ENCODE measurements around the gene RNU7-1. TPM values are rescaled to one million over a fixed set of nuclear protein-coding genes. Genes with fewer than 3 reads are reported as not detected.

The RNU7-1 gene
- total and polyA plus RNA-seq, 10 of the 15 experiments (the other 5 are each of a cell fraction or from before 2014, with no cell fraction given), result not detected

DNA sequence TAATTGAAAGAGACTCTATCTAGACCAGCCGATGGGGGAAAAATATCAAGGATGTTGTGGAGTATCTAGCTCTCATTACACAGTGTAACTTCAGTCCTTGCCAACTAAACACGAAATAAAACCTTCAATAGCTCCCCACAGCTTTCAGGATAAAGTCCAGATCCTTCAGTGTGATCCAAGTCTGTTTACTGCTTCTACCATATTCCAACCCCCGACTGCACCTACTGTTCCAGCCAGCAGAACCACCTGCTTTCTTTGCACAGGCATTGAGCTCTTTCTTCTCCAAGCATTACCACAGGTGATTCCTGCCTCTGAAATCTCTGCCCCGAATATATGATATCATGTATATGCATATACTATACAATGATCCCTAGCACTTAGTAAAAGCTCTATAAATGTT is 41.2 kb upstream of the RNU7-1 start:
- DNase-seq (ENCODE audit: low read depth, low spot score), result no peak
- ChIA-PET CTCF (interaction anchor here (0.8 to 2.6 kb wide), 5 partner anchors 9 to 33 kb away, joined by 3 to 15 read pairs (median 4); partner anchors contain the start of gene SPSB2), SMC1A (ENCODE audit: uncharacterized antibody, unreplicated experiment) (interaction anchor here (0.8 kb wide), 1 partner anchor 9 kb away, joined by 3 read pairs; no protein-coding TSS in a partner anchor), RAD21 (ENCODE audit: unreplicated experiment) (interaction anchor here (0.8 to 1.5 kb wide), 2 partner anchors 27 to 33 kb away, joined by 3 to 4 read pairs; no protein-coding TSS in a partner anchor), POLR2A (interaction anchor here (0.9 to 1.3 kb wide), 3 partner anchors 9 to 30 kb away, joined by 3 to 4 read pairs (median 3); partner anchors contain the start of gene SPSB2)
- no peak for TF ChIP-seq ESRRA (IDR thresholded peaks at IDR 0.05; ENCODE audit: low read length)
- no peak for TF ChIP-seq RAD21 (IDR thresholded peaks at IDR 0.05; ENCODE audit: insufficient read depth, low read depth, low read length)
- TF ChIP-seq, protein P1, sequence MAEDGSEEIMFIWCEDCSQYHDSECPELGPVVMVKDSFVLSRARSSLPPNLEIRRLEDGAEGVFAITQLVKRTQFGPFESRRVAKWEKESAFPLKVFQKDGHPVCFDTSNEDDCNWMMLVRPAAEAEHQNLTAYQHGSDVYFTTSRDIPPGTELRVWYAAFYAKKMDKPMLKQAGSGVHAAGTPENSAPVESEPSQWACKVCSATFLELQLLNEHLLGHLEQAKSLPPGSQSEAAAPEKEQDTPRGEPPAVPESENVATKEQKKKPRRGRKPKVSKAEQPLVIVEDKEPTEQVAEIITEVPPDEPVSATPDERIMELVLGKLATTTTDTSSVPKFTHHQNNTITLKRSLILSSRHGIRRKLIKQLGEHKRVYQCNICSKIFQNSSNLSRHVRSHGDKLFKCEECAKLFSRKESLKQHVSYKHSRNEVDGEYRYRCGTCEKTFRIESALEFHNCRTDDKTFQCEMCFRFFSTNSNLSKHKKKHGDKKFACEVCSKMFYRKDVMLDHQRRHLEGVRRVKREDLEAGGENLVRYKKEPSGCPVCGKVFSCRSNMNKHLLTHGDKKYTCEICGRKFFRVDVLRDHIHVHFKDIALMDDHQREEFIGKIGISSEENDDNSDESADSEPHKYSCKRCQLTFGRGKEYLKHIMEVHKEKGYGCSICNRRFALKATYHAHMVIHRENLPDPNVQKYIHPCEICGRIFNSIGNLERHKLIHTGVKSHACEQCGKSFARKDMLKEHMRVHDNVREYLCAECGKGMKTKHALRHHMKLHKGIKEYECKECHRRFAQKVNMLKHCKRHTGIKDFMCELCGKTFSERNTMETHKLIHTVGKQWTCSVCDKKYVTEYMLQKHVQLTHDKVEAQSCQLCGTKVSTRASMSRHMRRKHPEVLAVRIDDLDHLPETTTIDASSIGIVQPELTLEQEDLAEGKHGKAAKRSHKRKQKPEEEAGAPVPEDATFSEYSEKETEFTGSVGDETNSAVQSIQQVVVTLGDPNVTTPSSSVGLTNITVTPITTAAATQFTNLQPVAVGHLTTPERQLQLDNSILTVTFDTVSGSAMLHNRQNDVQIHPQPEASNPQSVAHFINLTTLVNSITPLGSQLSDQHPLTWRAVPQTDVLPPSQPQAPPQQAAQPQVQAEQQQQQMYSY (CRISPR knock-in tag; IDR thresholded peaks at IDR 0.05), result no peak
- no peak for TF ChIP-seq RUNX3 (IDR thresholded peaks at IDR 0.05; ENCODE audit: low read length)
- TF ChIP-seq CBFB (IDR thresholded peaks at IDR 0.05; ENCODE audit: low read depth), result no peak
- TF ChIP-seq, protein P2, sequence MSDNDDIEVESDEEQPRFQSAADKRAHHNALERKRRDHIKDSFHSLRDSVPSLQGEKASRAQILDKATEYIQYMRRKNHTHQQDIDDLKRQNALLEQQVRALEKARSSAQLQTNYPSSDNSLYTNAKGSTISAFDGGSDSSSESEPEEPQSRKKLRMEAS (IDR thresholded peaks at IDR 0.05; ENCODE audit: low read depth, low read length), result no peak
- FAIRE-seq, result no peak
- no peak overlapping the region for H3K4me2 ChIP-seq (ENCODE audit: control insufficient read depth, insufficient read depth)
- H3K79me2 ChIP-seq (ENCODE audit: control insufficient read depth, insufficient read depth, low read length), result no peaks in the 10 kb centered on the region
- no peak overlapping the region for H3K4me3 ChIP-seq
- no peak overlapping the region for H3K27ac ChIP-seq (ENCODE audit: control insufficient read depth, insufficient read depth)
- no peak overlapping the region for H3K9ac ChIP-seq (ENCODE audit: control insufficient read depth, insufficient read depth, low read length)
- ATAC-seq, result no peak
- H3K27me3 ChIP-seq (replicated peaks in 1 of 2; ENCODE audit: control insufficient read depth in 2 of 2, insufficient read depth in 2 of 2, low read length in 1 of 2), result no peaks in the 10 kb centered on the region
- intact Hi-C loops (cut with micrococcal nuclease; ENCODE audit: unreplicated experiment), result no loop called here
- no peaks in the 10 kb centered on the region for H3K9me3 ChIP-seq (replicated peaks; ENCODE audit: control insufficient read depth, insufficient read depth, low read length)
- no peaks in the 10 kb centered on the region for H4K20me1 ChIP-seq (ENCODE audit: control insufficient read depth, insufficient read depth)
- H2AFZ ChIP-seq (ENCODE audit: control insufficient read depth, low read depth, low read length), result no peak overlapping the region
- in situ Hi-C loops (cut with MboI), result no loop called here
- 83% methylated on average over 4 of the region's 4 CpGs for WGBS (ENCODE audit: insufficient coverage, insufficient replicate concordance, low lambda C conversion rate, missing lambda C conversion rate)
- BruUV-seq (replicated peaks), result no TSS peak
- H3K36me3 ChIP-seq (ENCODE audit: control insufficient read depth in 2 of 2, insufficient read depth in 2 of 2, low read length in 1 of 2), result no peaks in the 10 kb centered on the region
- peaks cover 7% of the 10 kb centered on the region; the same call in 1 of the 2 replicates for H3K4me1 ChIP-seq (ENCODE audit: control insufficient read depth, insufficient read depth, low read length)

Measured in GM12878 (cell line).